Eye (tissue), 1 donor: ENCODE results near the gene ACACA.

Source experiments
- DNase-seq: peaks from one replicate; pipeline ENCODE4 v3.0.0-alpha.2; 2015

The ACACA gene

GRCh38 chr17:37060094-37060493 lies 346.5 kb downstream of the ACACA start:
- no peak for DNase-seq

- DNase-seq, result no peak
Measured at GRCh38 chr17:37059493-37059892, 347.1 kb downstream of the ACACA start.

- no peak for DNase-seq
Measured at GRCh38 chr17:37056622-37057021, 350.0 kb downstream of the ACACA start.

GRCh38 chr17:37054894-37055293 lies 351.7 kb downstream of the ACACA start:
- DNase-seq, result no peak

- DNase-seq, result no peak
Measured at GRCh38 chr17:37052450-37052849, 354.2 kb downstream of the ACACA start.

- DNase-seq, result no peak
Measured at GRCh38 chr17:37051833-37052232, 354.8 kb downstream of the ACACA start.

GRCh38 chr17:37051381-37051780 lies 355.3 kb downstream of the ACACA start:
- DNase-seq, result no peak

GRCh38 chr17:37050920-37051319 lies 355.7 kb downstream of the ACACA start:
- no peak for DNase-seq

- DNase-seq, result no peak
Measured at GRCh38 chr17:37048811-37049210, 357.8 kb downstream of the ACACA start.

- peak; percentile 96 for DNase-seq
Measured at GRCh38 chr17:37047631-37048104, 359.0 kb downstream of the ACACA start.

GRCh38 chr17:37045351-37045922 lies 361.2 kb downstream of the ACACA start:
- DNase-seq, result peak; percentile 70

- no peak for DNase-seq
Measured at GRCh38 chr17:37043201-37043600, 363.4 kb downstream of the ACACA start.

GRCh38 chr17:37041932-37042331 lies 364.7 kb downstream of the ACACA start:
- DNase-seq, result no peak

- no peak for DNase-seq
Measured at GRCh38 chr17:37039269-37039668, 367.4 kb downstream of the ACACA start.

GRCh38 chr17:37037590-37038155 lies 369.0 kb downstream of the ACACA start:
- no peak for DNase-seq
